K562 (cell line): ENCODE results near the gene SEMA4G. TPM values are rescaled to one million over a fixed set of nuclear protein-coding genes. Genes with fewer than 3 reads are reported as not detected.

Experiments
- FOXO4 ChIP-seq: fragments of 450-650 bp; formaldehyde crosslinking; IDR thresholded peaks from 2 replicates; pipeline ENCODE4 v1.4.0; 2020; ENCODE audit warnings: mild to moderate bottlenecking, moderate library complexity
- NONO ChIP-seq, 2 experiments: fragments of 200-400 bp in 1 of 2; fragments of 450-650 bp in 1 of 2; formaldehyde crosslinking in 1 of 2; IDR thresholded peaks; 2 replicates each; pipeline ENCODE4 v1.6.1; 2017; ENCODE audit warnings: low read depth in 2 of 2, mild to moderate bottlenecking in 2 of 2, moderate library complexity in 2 of 2, low read length in 1 of 2
- RFX1 ChIP-seq: fragments of 450-650 bp; IDR thresholded peaks from 2 replicates; pipeline ENCODE4 v1.6.1; 2016; ENCODE audit warnings: mild to moderate bottlenecking, moderate library complexity
- ZBTB8A ChIP-seq: fragments of 450-650 bp; IDR thresholded peaks from 2 replicates; pipeline ENCODE4 v1.6.1; 2018; ENCODE audit warnings: mild to moderate bottlenecking, moderate library complexity; ENCODE audit not compliant: partially characterized antibody
- ZNF318 ChIP-seq, 2 experiments: fragments of 450-650 bp; IDR thresholded peaks; 2 replicates each; pipeline ENCODE4 v1.6.1; 2016; ENCODE audit warnings: mild to moderate bottlenecking in 2 of 2, borderline replicate concordance in 1 of 2, low read depth in 1 of 2, moderate library complexity in 1 of 2
- polyA plus RNA-seq, 8 experiments: library from polyadenylated mRNA; depleted of rRNA in 4 of 8; stranded (reverse) in 5 of 8; unstranded in 3 of 8; fragments of >200 nt; fragmentation: Nextera tagmentation in 2 of 8; fragmentation: Illumina TruSeq in 1 of 8; extraction: Ambion mirVana in 2 of 8; extraction: Trizol in 1 of 8; gene quantifications; 2 replicates each; pipeline versions ENCODE4 v1.2.1 to v1.2.3, GENCODE V29; 2011 to 2014; ENCODE audit warnings: inconsistent platforms in 1 of 8, missing spikeins in 1 of 8
- total RNA-seq, 7 experiments: library from RNA; depleted of rRNA in 6 of 7; stranded (reverse); fragments of >200 nt in 6 of 7; fragmentation: Illumina TruSeq in 2 of 7; extraction: Trizol in 2 of 7; gene quantifications; 2 replicates each; pipeline versions ENCODE4 v1.2.1 to v1.2.3, GENCODE V29; 2011 to 2021; ENCODE audit warnings: low replicate concordance in 1 of 7
- TF ChIP-seq, protein P1 (sequence below): fragments of 250-450 bp; sonication (Bioruptor Pico); IDR thresholded peaks from 2 replicates; pipeline ENCODE4 v1.5.1; 2021; ENCODE audit warnings: mild to moderate bottlenecking

The SEMA4G gene
- total and polyA plus RNA-seq, 9 of the 15 experiments (the other 6 are each of a cell fraction or from before 2014, with no cell fraction given): 0.40 to 7.8 (median 1.8) TPM

GRCh38 chr10:100939763-100940344, 29.4 kb upstream of the SEMA4G start (continued):
- TF ChIP-seq ZNF318 (IDR thresholded peaks at IDR 0.05; ENCODE audit: borderline replicate concordance in 1 of 2, low read depth in 1 of 2): no peak
- no peak for TF ChIP-seq RFX1
- no peak for TF ChIP-seq FOXO4 (CRISPR knock-in tag)
- no peak for TF ChIP-seq ZBTB8A
- TF ChIP-seq NONO (IDR thresholded peaks at IDR 0.05; ENCODE audit: low read depth in 2 of 2, low read length in 1 of 2): no peak
- TF ChIP-seq, protein P1, sequence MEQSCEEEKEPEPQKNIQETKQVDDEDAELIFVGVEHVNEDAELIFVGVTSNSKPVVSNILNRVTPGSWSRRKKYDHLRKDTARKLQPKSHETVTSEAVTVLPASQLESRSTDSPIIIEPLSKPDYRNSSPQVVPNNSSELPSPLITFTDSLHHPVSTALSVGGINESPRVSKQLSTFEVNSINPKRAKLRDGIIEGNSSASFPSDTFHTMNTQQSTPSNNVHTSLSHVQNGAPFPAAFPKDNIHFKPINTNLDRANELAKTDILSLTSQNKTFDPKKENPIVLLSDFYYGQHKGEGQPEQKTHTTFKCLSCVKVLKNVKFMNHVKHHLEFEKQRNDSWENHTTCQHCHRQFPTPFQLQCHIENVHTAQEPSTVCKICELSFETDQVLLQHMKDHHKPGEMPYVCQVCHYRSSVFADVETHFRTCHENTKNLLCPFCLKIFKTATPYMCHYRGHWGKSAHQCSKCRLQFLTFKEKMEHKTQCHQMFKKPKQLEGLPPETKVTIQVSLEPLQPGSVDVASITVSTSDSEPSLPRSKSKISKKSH (CRISPR knock-in tag): no peak
- TF ChIP-seq, all 486 proteins: peak for 0
